Adrenal gland (tissue), 5 donors: ENCODE data around the gene SMIM10L2A.

Experiments
- CTCF ChIP-seq, 6 experiments: fragments of 450-650 bp in 4 of 6; fragments of 200-600 bp in 2 of 6; sonication (generic) in 1 of 6; IDR thresholded peaks; 1 replicate in 5 of 6; 2 replicates in 1 of 6; pipeline versions ENCODE4 v1.5.1 to v1.8.0; 2016 to 2021; ENCODE audit warnings: antibody characterized with exemption in 6 of 6, mild to moderate bottlenecking in 2 of 6, moderate library complexity in 1 of 6
- POLR2A ChIP-seq, 2 donors: fragments of 450-650 bp; IDR thresholded peaks; one replicate each; pipeline ENCODE4 v1.6.1; 2017; ENCODE audit warnings: antibody characterized with exemption in 2 of 2, mild to moderate bottlenecking in 2 of 2, moderate library complexity in 1 of 2
- donor health status: DM: no; HTN: no; CAD: no.

- TF ChIP-seq POLR2A (IDR thresholded peaks at IDR 0.05) (no peak), CTCF (IDR thresholded peaks at IDR 0.05) (no peak)
Measured at GRCh38 chrX:135403374-135403773, 18.4 kb upstream of the SMIM10L2A start.
